Lower lobe of right lung (tissue), 2 donors: ENCODE results near the gene PCDHGB7. TPM values are rescaled to one million over a fixed set of nuclear protein-coding genes. Genes with fewer than 3 reads are reported as not detected.
"Not testable (repeated sequence)": the region's sequence is repeated elsewhere in the genome, so short reads cannot be mapped to it uniquely, and the experiment has no call there.

Experiments
- ATAC-seq, 2 donors: fragments of 200-7000 bp; cut with Tn5 transposase; one replicate each; pipeline ENCODE4 v1.9.1; 2020 to 2022; ENCODE audit warnings: mild to moderate bottlenecking in 2 of 2, moderate library complexity in 2 of 2
- DNase-seq: peaks from one replicate; pipeline ENCODE4 v3.0.0-alpha.2; 2020
- H3K27ac ChIP-seq: fragments of 200-600 bp; one replicate; pipeline ENCODE4 v1.8.0; 2022
- H3K27me3 ChIP-seq: fragments of 200-600 bp; one replicate; pipeline ENCODE4 v1.8.0; 2022; ENCODE audit warnings: low read depth
- H3K36me3 ChIP-seq: fragments of 200-600 bp; one replicate; pipeline ENCODE4 v1.8.0; 2022; ENCODE audit warnings: mild to moderate bottlenecking
- H3K4me1 ChIP-seq: fragments of 200-600 bp; one replicate; pipeline ENCODE4 v1.8.0; 2022
- H3K4me3 ChIP-seq: fragments of 200-600 bp; one replicate; pipeline ENCODE4 v1.8.0; 2022; ENCODE audit warnings: mild to moderate bottlenecking
- H3K9me3 ChIP-seq: fragments of 200-600 bp; one replicate; pipeline ENCODE4 v1.8.0; 2022
- CTCF ChIP-seq: fragments of 200-600 bp; IDR thresholded peaks from one replicate; pipeline ENCODE4 v1.8.0; 2022; ENCODE audit warnings: antibody characterized with exemption, mild to moderate bottlenecking
- intact Hi-C: fragments of 100-400 bp; cut with DNase I; formaldehyde crosslinking; loops from one replicate; pipeline ENCODE4 v1.11.0; 2022
- long read RNA-seq: library from polyadenylated mRNA; unstranded; transcript quantifications from one replicate; pipeline ENCODE4 v2.0.0, GENCODE V29; 2021
- total RNA-seq: library from RNA; stranded (reverse); fragmentation: NEBNext Ultra II Directional; extraction: Animal tissue kit (Norgen Biotek cat#: 25700); gene quantifications from one replicate; pipeline ENCODE4 v1.2.1, GENCODE V29; 2021
- donor health status: DM: no; HTN: yes; CAD: no; lungs with severe emphysema.

PCDHGB7 gene
- total RNA-seq = 15.9 TPM
- long read RNA-seq, full-length matches to known transcripts = 7 of 7 reads
- long read RNA-seq, partial matches to known transcripts = 0 of 7 reads
- long read RNA-seq, other reads (novel, unspliced or antisense) = 0 of 7 reads

DNA sequence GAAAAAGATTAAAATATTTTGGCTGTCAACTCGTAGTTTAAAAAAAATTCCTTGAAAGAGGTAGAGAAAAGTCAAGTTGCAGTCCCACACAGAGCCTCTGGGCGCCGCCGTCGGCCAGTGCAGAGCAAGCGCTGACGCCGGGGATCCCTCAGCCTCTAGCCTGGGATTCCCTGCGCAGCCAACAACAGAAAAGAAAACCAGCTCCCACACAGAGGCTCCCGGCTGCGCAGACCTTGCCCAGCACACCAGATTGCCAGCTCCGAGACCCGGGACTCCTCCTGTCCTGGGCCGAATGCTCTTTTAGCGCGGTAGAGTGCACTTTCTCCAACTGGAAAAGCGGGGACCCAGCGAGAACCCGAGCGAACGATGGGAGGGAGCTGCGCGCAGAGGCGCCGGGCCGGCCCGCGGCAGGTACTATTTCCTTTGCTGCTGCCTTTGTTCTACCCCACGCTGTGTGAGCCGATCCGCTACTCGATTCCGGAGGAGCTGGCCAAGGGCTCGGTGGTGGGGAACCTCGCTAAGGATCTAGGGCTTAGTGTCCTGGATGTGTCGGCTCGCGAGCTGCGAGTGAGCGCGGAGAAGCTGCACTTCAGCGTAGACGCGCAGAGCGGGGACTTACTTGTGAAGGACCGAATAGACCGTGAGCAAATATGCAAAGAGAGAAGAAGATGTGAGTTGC lies at the start of gene PCDHGB7:
TSS of gene PCDHGB7 (plus strand) at position 184 of the 679 bp plus-strand sequence. CDS start at position 367, 183 bp downstream.
- ATAC-seq = peak; percentile 92 to 93
- H3K27me3 ChIP-seq = peaks cover 16% of the 10 kb centered on the region
- intact Hi-C loops = not testable (repeated sequence)

GRCh38 chr5:141369994-141370848 lies 47.3 kb upstream of the PCDHGB7 start, which contains the start of gene PCDHGB3:
Gene PCDHGB3 (plus strand): TSS chr5:141370242. CDS start chr5:141370395, 153 bp downstream.
- peak within 1 kb of the TSS; percentile 34 for H3K4me3 ChIP-seq
- H3K36me3 ChIP-seq = no peaks in the 10 kb centered on the region
- no peak for TF ChIP-seq CTCF
- intact Hi-C loops = no loop called here
- DNase-seq = no peak
- peaks cover 40% of the 10 kb centered on the region for H3K27me3 ChIP-seq
- H3K9me3 ChIP-seq = peaks cover 84% of the 10 kb centered on the region
- ATAC-seq = peak; percentile 59 to 68
- H3K4me1 ChIP-seq = no peaks in the 10 kb centered on the region
- H3K27ac ChIP-seq = no peak within 1 kb of the TSS

More for the DNA sequence above, at the start of gene PCDHGB7:
- peak; percentile 68 for TF ChIP-seq CTCF
- peak; percentile 86 for DNase-seq
- H3K36me3 ChIP-seq, H3K4me1 ChIP-seq: not testable (repeated sequence)
- H3K27ac ChIP-seq = peak within 1 kb of the TSS; percentile 48
- peak within 1 kb of the TSS; percentile 48 for H3K4me3 ChIP-seq
- peaks cover 82% of the 10 kb centered on the region for H3K9me3 ChIP-seq

- DNase-seq = no peak
- H3K27ac ChIP-seq = no peak overlapping the region
- peaks cover 70% of the 10 kb centered on the region for H3K9me3 ChIP-seq
- ATAC-seq = no peak
- H3K4me3 ChIP-seq = no peak overlapping the region
- no peaks in the 10 kb centered on the region for H3K36me3 ChIP-seq
- no peaks in the 10 kb centered on the region for H3K4me1 ChIP-seq
- H3K27me3 ChIP-seq = peaks cover 27% of the 10 kb centered on the region
- intact Hi-C loops = no loop called here
- TF ChIP-seq CTCF = no peak
These were observed 45.7 kb upstream of the PCDHGB7 start for GRCh38 chr5:141371572-141372475.

DNA sequence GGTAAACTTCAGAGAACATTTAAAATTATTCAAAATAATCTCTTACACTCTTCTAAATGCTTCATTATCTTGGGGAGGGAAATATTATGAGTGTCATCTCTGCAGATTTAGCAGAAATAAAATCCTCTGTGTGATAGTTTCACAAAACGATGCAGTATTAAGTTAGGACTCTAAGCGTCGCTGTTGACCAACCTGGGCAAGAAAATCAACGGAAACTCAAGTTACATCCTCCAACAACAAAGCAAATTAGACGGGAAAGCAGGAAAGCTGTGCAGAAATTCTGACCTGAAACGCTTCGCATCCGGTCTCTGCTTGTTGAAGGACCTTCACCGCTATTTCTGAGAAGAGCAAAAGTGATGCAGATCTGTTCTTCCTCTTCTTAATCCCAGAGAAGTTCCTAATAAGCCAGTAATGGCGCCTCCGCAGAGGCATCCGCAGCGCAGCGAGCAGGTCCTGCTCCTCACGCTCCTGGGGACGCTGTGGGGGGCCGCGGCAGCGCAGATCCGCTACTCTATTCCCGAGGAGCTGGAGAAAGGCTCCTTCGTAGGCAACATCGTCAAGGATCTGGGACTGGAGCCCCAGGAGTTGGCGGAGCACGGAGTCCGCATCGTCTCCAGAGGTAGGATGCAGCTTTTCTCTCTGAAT lies 43.7 kb upstream of the PCDHGB7 start, which contains the start of gene PCDHGA6:
TSS of gene PCDHGA6 (plus strand) at position 219 of the 645 bp plus-strand sequence. CDS start at position 412, 193 bp downstream.
- Histone ChIP-seq H3K4me1 (no peaks in the 10 kb centered on the region), H3K9me3 (peaks cover 80% of the 10 kb centered on the region), H3K36me3 (no peaks in the 10 kb centered on the region), H3K4me3 (peak within 1 kb of the TSS; percentile 23), H3K27me3 (peaks cover 22% of the 10 kb centered on the region), H3K27ac (no peak within 1 kb of the TSS)
- no peak for DNase-seq
- intact Hi-C loops = no loop called here
- no peak for ATAC-seq
- TF ChIP-seq CTCF = peak; percentile 35
